SIG-M5 treated with dmso at 0.1 percent for 504 hours (cell line): ENCODE measurements around the gene CENPA.
A peak's percentile ranks its signal among the peaks of the same experiment; 100 is the strongest.
"Not testable (repeated sequence)": the region's sequence is repeated elsewhere in the genome, so short reads cannot be mapped to it uniquely, and the experiment has no call there.

Source experiments
- DNase-seq: peaks from one replicate; lab custom pipeline; 2025; ENCODE audit not compliant: unreplicated experiment; lab: John Stamatoyannopoulos, UW

Gene CENPA

GRCh38 chr2:26759845-26760244 lies 26.0 kb upstream of the CENPA start:
- no peak for DNase-seq

- DNase-seq: not testable (repeated sequence)
These were observed 24.9 kb upstream of the CENPA start for GRCh38 chr2:26760991-26761390.

- no peak for DNase-seq
These were observed 22.8 kb upstream of the CENPA start for GRCh38 chr2:26763019-26763418.

- DNase-seq: peak; percentile 50
These were observed 21.6 kb upstream of the CENPA start, which contains the start of gene SLC35F6 for GRCh38 chr2:26764078-26764887. Gene SLC35F6 (plus strand): TSS chr2:26764284. CDS start chr2:26764350, 66 bp downstream.

GRCh38 chr2:26764906-26765305 lies 20.9 kb upstream of the CENPA start:
- DNase-seq: no peak

GRCh38 chr2:26765475-26766200 lies 20.2 kb upstream of the CENPA start:
- no peak for DNase-seq

- no peak for DNase-seq
These were observed 18.7 kb upstream of the CENPA start for GRCh38 chr2:26767129-26767528.

GRCh38 chr2:26767894-26768487 lies 17.9 kb upstream of the CENPA start:
- DNase-seq: no peak

GRCh38 chr2:26768759-26769088 lies 17.1 kb upstream of the CENPA start:
- no peak for DNase-seq

- peak; percentile 92 for DNase-seq
These were observed 16.6 kb upstream of the CENPA start for GRCh38 chr2:26769089-26769761.

GRCh38 chr2:26770986-26771586 lies 14.8 kb upstream of the CENPA start:
- peak; percentile 19 for DNase-seq

- DNase-seq: no peak
These were observed 13.5 kb upstream of the CENPA start for GRCh38 chr2:26772064-26773001.

- no peak for DNase-seq
These were observed 9.6 kb upstream of the CENPA start for GRCh38 chr2:26776195-26776800.

- DNase-seq: no peak
These were observed 7.8 kb upstream of the CENPA start for GRCh38 chr2:26778098-26778497.

GRCh38 chr2:26778507-26778906 lies 7.3 kb upstream of the CENPA start:
- no peak for DNase-seq

- peak; percentile 75 for DNase-seq
These were observed 5.6 kb upstream of the CENPA start for GRCh38 chr2:26780203-26780760.

- no peak for DNase-seq
These were observed 2.8 kb upstream of the CENPA start for GRCh38 chr2:26782876-26783704.

- no peak for DNase-seq
These were observed 1.2 kb upstream of the CENPA start for GRCh38 chr2:26784570-26785234.
